ENCODE results near the gene MGLL. TPM values are rescaled to one million over a fixed set of nuclear protein-coding genes. Genes with fewer than 3 reads are reported as not detected.

MGLL gene
- total RNA-seq, 1 donor from 2014 or later = 132 TPM

GRCh38 chr3:127800508-127800907, 21.8 kb downstream of the MGLL start:
- no peak for DNase-seq
- no peak for TF ChIP-seq CTCF (IDR thresholded peaks at IDR 0.05)
- intact Hi-C loops (cut with DNase I) = no loop called here
- Histone ChIP-seq H3K4me1 (peaks cover 21% of the 10 kb centered on the region), H3K9me3 (no peaks in the 10 kb centered on the region), H3K27me3 (ENCODE audit: low read depth) (no peaks in the 10 kb centered on the region), H3K27ac (no peak overlapping the region), H3K4me3 (no peak overlapping the region), H3K36me3 (peaks cover 18% of the 10 kb centered on the region)
- no peak for ATAC-seq

GRCh38 chr3:127799476-127800222, 22.7 kb downstream of the MGLL start:
- no peak for DNase-seq
- no peak overlapping the region for H3K4me3 ChIP-seq
- H3K4me1 ChIP-seq = peaks cover 16% of the 10 kb centered on the region
- ATAC-seq = no peak
- no peak for TF ChIP-seq CTCF (IDR thresholded peaks at IDR 0.05)
- peaks cover 18% of the 10 kb centered on the region for H3K36me3 ChIP-seq
- intact Hi-C loops (cut with DNase I) = no loop called here
- H3K9me3 ChIP-seq = no peaks in the 10 kb centered on the region
- H3K27ac ChIP-seq = no peak overlapping the region
- no peaks in the 10 kb centered on the region for H3K27me3 ChIP-seq (ENCODE audit: low read depth)

GRCh38 chr3:127798716-127799115, 23.6 kb downstream of the MGLL start:
- intact Hi-C loops (cut with DNase I) = no loop called here
- TF ChIP-seq CTCF (IDR thresholded peaks at IDR 0.05) = no peak
- H3K27me3 ChIP-seq (ENCODE audit: low read depth) = no peaks in the 10 kb centered on the region
- ATAC-seq (no peak), DNase-seq (no peak)
- no peaks in the 10 kb centered on the region for H3K9me3 ChIP-seq
- H3K4me1 ChIP-seq = peaks cover 10% of the 10 kb centered on the region
- H3K27ac ChIP-seq = no peak overlapping the region
- H3K36me3 ChIP-seq = peaks cover 18% of the 10 kb centered on the region
- H3K4me3 ChIP-seq = no peak overlapping the region

GRCh38 chr3:127796831-127797150, 25.5 kb downstream of the MGLL start:
- ATAC-seq (no peak), DNase-seq (no peak)
- Histone ChIP-seq H3K4me1 (peaks cover 23% of the 10 kb centered on the region), H3K27ac (no peak overlapping the region), H3K36me3 (peaks cover 18% of the 10 kb centered on the region), H3K4me3 (no peak overlapping the region), H3K27me3 (ENCODE audit: low read depth) (no peaks in the 10 kb centered on the region), H3K9me3 (no peaks in the 10 kb centered on the region)
- TF ChIP-seq CTCF (IDR thresholded peaks at IDR 0.05) = no peak
- intact Hi-C loops (cut with DNase I) = no loop called here

- TF ChIP-seq CTCF (IDR thresholded peaks at IDR 0.05) = no peak
- peaks cover 18% of the 10 kb centered on the region for H3K36me3 ChIP-seq
- no peaks in the 10 kb centered on the region for H3K27me3 ChIP-seq (ENCODE audit: low read depth)
- no peak overlapping the region for H3K27ac ChIP-seq
- DNase-seq (no peak), ATAC-seq (no peak)
- peaks cover 29% of the 10 kb centered on the region for H3K4me1 ChIP-seq
- H3K4me3 ChIP-seq = no peak overlapping the region
- no peaks in the 10 kb centered on the region for H3K9me3 ChIP-seq
- intact Hi-C loops (cut with DNase I) = no loop called here
Observed at GRCh38 chr3:127796045-127796830, 26.1 kb downstream of the MGLL start.
